DMS53 (cell line): ENCODE results near the gene STX8.
"Not testable (repeated sequence)": the region's sequence is repeated elsewhere in the genome, so short reads cannot be mapped to it uniquely, and the experiment has no call there.

Source experiments
- DNase-seq: peaks from one replicate; lab custom pipeline; 2025; lab: John Stamatoyannopoulos, UW

Gene STX8

GRCh38 chr17:9339958-9340357 is 235.7 kb downstream of the STX8 start:
- no peak for DNase-seq

- not testable (repeated sequence) for DNase-seq
Measured at GRCh38 chr17:9339482-9339881, 236.1 kb downstream of the STX8 start.

GRCh38 chr17:9336817-9337216 is 238.8 kb downstream of the STX8 start:
- no peak for DNase-seq

- DNase-seq = peak; percentile 44
Measured at GRCh38 chr17:9334536-9335446, 240.8 kb downstream of the STX8 start.

GRCh38 chr17:9332132-9332494 is 243.5 kb downstream of the STX8 start:
- DNase-seq = no peak

GRCh38 chr17:9331279-9332131 is 244.1 kb downstream of the STX8 start:
- DNase-seq = no peak

GRCh38 chr17:9330611-9331271 is 244.9 kb downstream of the STX8 start:
- DNase-seq = no peak

- no peak for DNase-seq
Measured at GRCh38 chr17:9330141-9330540, 245.5 kb downstream of the STX8 start.

- no peak for DNase-seq
Measured at GRCh38 chr17:9329251-9329921, 246.2 kb downstream of the STX8 start.

GRCh38 chr17:9324864-9325263 is 250.8 kb downstream of the STX8 start:
- DNase-seq = peak; percentile 56

- no peak for DNase-seq
Measured at GRCh38 chr17:9322326-9322725, 253.3 kb downstream of the STX8 start.

- DNase-seq = no peak
Measured at GRCh38 chr17:9321890-9322289, 253.7 kb downstream of the STX8 start.

- no peak for DNase-seq
Measured at GRCh38 chr17:9315360-9315759, 260.3 kb downstream of the STX8 start.

GRCh38 chr17:9313346-9313745 is 262.3 kb downstream of the STX8 start:
- no peak for DNase-seq

GRCh38 chr17:9309216-9309615 is 266.4 kb downstream of the STX8 start:
- no peak for DNase-seq

GRCh38 chr17:9308069-9308468 is 267.6 kb downstream of the STX8 start:
- DNase-seq = no peak

GRCh38 chr17:9307313-9307998 is 268.2 kb downstream of the STX8 start:
- DNase-seq = no peak

GRCh38 chr17:9306086-9306485 is 269.5 kb downstream of the STX8 start:
- DNase-seq = no peak

GRCh38 chr17:9299695-9300094 is 275.9 kb downstream of the STX8 start:
- no peak for DNase-seq

- DNase-seq = no peak
Measured at GRCh38 chr17:9298776-9299295, 276.8 kb downstream of the STX8 start.

GRCh38 chr17:9298135-9298534 is 277.5 kb downstream of the STX8 start:
- no peak for DNase-seq
